BLaER1 (cell line): ENCODE measurements around the gene MAPK8IP2.
A peak's percentile ranks its signal among the peaks of the same experiment; 100 is the strongest.
"Not testable (repeated sequence)": the region's sequence is repeated elsewhere in the genome, so short reads cannot be mapped to it uniquely, and the experiment has no call there.

Source experiments
- H3K27ac ChIP-seq: shearing (Covaris generic); formaldehyde crosslinking; 2 replicates; pipeline ENCODE4 v1.8.1; 2022
- H3K27me3 ChIP-seq: shearing (Covaris generic); formaldehyde crosslinking; 2 replicates; pipeline ENCODE4 v1.8.1; 2022
- H3K36me3 ChIP-seq: shearing (Covaris generic); formaldehyde crosslinking; 2 replicates; pipeline ENCODE4 v1.8.1; 2022
- H3K4me1 ChIP-seq: shearing (Covaris generic); formaldehyde crosslinking; 2 replicates; pipeline ENCODE4 v1.8.1; 2022
- H3K4me2 ChIP-seq: shearing (Covaris generic); formaldehyde crosslinking; 2 replicates; pipeline ENCODE4 v1.8.1; 2022
- H3K4me3 ChIP-seq: shearing (Covaris generic); formaldehyde crosslinking; 2 replicates; pipeline ENCODE4 v1.8.1; 2022
- H3K9ac ChIP-seq: shearing (Covaris generic); formaldehyde crosslinking; 2 replicates; pipeline ENCODE4 v1.8.1; 2022
- H3K9me3 ChIP-seq: shearing (Covaris generic); formaldehyde crosslinking; 2 replicates; pipeline ENCODE4 v1.8.1; 2022
- H4K20me1 ChIP-seq: shearing (Covaris generic); formaldehyde crosslinking; 2 replicates; pipeline ENCODE4 v1.8.1; 2022
- Cebpa-rat ChIP-seq: shearing (Covaris generic); IDR thresholded peaks from 2 replicates; pipeline ENCODE4 v1.8.1; 2022

Gene MAPK8IP2

GRCh38 chr22:50606165-50606945 is 5.8 kb downstream of the MAPK8IP2 start:
- no peak for TF ChIP-seq Cebpa-rat
- H3K9me3 ChIP-seq: no peaks in the 10 kb centered on the region
- H3K27ac ChIP-seq: no peak overlapping the region
- peaks cover 9% of the 10 kb centered on the region; the same call in 1 of the 2 replicates for H3K4me1 ChIP-seq
- no peak overlapping the region for H3K4me3 ChIP-seq
- peaks cover 59% of the 10 kb centered on the region for H3K27me3 ChIP-seq
- H3K9ac ChIP-seq: no peak overlapping the region
- H3K4me2 ChIP-seq: peak overlapping the region; percentile 34; the same call in 1 of the 2 replicates
- no peaks in the 10 kb centered on the region for H3K36me3 ChIP-seq
- peaks cover 27% of the 10 kb centered on the region for H4K20me1 ChIP-seq

GRCh38 chr22:50606946-50607658 is 6.5 kb downstream of the MAPK8IP2 start:
- Histone ChIP-seq H3K27me3 (peaks cover 52% of the 10 kb centered on the region), H4K20me1 (peaks cover 21% of the 10 kb centered on the region), H3K36me3 (no peaks in the 10 kb centered on the region)

GRCh38 chr22:50607659-50608020 is 7.0 kb downstream of the MAPK8IP2 start:
- peaks cover 16% of the 10 kb centered on the region for H4K20me1 ChIP-seq

More at GRCh38 chr22:50606946-50607658, 6.5 kb downstream of the MAPK8IP2 start:
- H3K9ac ChIP-seq: no peak overlapping the region
- TF ChIP-seq Cebpa-rat: no peak
- no peaks in the 10 kb centered on the region for H3K9me3 ChIP-seq
- no peak overlapping the region for H3K4me2 ChIP-seq
- no peak overlapping the region for H3K4me3 ChIP-seq
- H3K4me1 ChIP-seq: peaks cover 9% of the 10 kb centered on the region; the same call in 1 of the 2 replicates
- no peak overlapping the region for H3K27ac ChIP-seq

DNA sequence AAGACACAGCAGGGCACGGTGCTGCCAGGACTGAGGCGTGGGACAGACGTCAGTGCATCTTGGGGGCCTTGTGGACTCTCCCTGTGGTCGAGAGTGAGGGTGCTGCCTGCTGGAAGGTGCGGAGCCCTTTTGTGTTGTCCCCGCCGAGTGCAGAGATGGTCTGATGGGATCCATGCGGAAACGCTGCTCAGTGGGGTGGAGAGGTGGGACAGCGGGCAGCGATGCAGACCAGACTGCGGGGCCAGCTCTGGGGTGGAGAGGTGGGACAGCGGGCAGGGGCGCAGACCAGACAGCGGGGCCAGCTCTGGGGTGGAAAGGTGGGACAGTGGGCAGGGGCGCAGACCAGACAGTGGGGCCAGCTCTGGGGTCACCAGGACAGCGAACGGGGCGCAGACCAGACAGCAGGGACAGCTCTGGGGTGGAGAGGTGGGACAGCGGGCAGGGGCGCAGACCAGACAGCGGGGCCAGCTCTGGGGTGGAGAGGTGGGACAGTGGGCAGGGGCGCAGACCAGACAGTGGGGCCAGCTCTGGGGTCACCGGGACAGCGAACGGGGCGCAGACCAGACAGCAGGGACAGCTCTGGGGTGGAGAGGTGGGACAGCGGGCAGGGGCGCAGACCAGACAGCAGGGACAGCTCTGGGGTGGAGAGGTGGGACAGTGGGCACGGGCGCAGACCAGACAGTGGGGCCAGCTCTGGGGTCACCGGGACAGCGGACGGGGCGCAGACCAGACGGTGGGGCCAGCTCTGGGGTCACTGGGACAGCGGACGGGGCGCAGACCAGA is 7.7 kb downstream of the MAPK8IP2 start:
- not testable (repeated sequence) for H3K4me3 ChIP-seq, H3K36me3 ChIP-seq, H3K9ac ChIP-seq, H3K4me2 ChIP-seq, H3K27ac ChIP-seq, H3K4me1 ChIP-seq, H3K9me3 ChIP-seq
- H4K20me1 ChIP-seq: peaks cover 11% of the 10 kb centered on the region; the same call in 1 of the 2 replicates
- H3K27me3 ChIP-seq: peaks cover 40% of the 10 kb centered on the region

More at GRCh38 chr22:50607659-50608020, 7.0 kb downstream of the MAPK8IP2 start:
- no peaks in the 10 kb centered on the region for H3K9me3 ChIP-seq
- H3K4me3 ChIP-seq: no peak overlapping the region
- TF ChIP-seq Cebpa-rat: no peak
- H3K36me3 ChIP-seq: no peaks in the 10 kb centered on the region
- H3K4me1 ChIP-seq: peaks cover 9% of the 10 kb centered on the region; the same call in 1 of the 2 replicates
- no peak overlapping the region for H3K4me2 ChIP-seq
- H3K9ac ChIP-seq: no peak overlapping the region
- H3K27ac ChIP-seq: no peak overlapping the region
- peaks cover 46% of the 10 kb centered on the region for H3K27me3 ChIP-seq

DNA sequence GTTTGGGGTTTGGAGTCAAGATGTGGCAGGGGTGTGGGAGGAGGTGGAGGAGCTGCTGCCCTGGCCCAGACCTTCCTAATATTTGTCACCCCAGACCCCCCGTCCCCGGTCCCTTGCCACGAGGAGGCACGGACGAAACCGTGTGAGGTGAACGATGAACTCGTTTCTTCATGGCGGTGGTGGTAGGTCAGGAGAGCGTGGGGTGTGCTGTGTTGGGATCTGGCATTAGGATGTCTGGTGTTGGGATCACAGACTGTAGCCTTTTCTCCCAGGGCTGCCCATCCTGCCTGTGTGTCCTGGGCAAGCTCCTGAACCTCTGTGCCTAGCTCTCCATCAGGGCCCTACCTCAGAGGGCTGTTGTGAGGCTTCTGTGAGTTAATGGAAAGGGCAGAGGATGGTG is 8.4 kb downstream of the MAPK8IP2 start:
- peaks cover 33% of the 10 kb centered on the region for H3K27me3 ChIP-seq
- H3K27ac ChIP-seq: no peak overlapping the region
- TF ChIP-seq Cebpa-rat: no peak

GRCh38 chr22:50609599-50609998 is 9.0 kb downstream of the MAPK8IP2 start:
- H3K9ac ChIP-seq: no peak overlapping the region
- peaks cover 10% of the 10 kb centered on the region; the same call in 1 of the 2 replicates for H4K20me1 ChIP-seq
- H3K27ac ChIP-seq: no peak overlapping the region
- H3K27me3 ChIP-seq: peaks cover 27% of the 10 kb centered on the region
- peaks cover 9% of the 10 kb centered on the region; the same call in 1 of the 2 replicates for H3K4me1 ChIP-seq
- H3K36me3 ChIP-seq: no peaks in the 10 kb centered on the region
- no peak overlapping the region for H3K4me2 ChIP-seq
- no peak overlapping the region for H3K4me3 ChIP-seq
- no peak for TF ChIP-seq Cebpa-rat
- H3K9me3 ChIP-seq: no peaks in the 10 kb centered on the region

More for the DNA sequence above, 8.4 kb downstream of the MAPK8IP2 start:
- H3K9ac ChIP-seq: no peak overlapping the region
- H3K4me1 ChIP-seq: peaks cover 9% of the 10 kb centered on the region; the same call in 1 of the 2 replicates
- no peak overlapping the region for H3K4me2 ChIP-seq
- no peaks in the 10 kb centered on the region for H3K9me3 ChIP-seq
- peaks cover 11% of the 10 kb centered on the region; the same call in 1 of the 2 replicates for H4K20me1 ChIP-seq
- no peaks in the 10 kb centered on the region for H3K36me3 ChIP-seq
- no peak overlapping the region for H3K4me3 ChIP-seq

DNA sequence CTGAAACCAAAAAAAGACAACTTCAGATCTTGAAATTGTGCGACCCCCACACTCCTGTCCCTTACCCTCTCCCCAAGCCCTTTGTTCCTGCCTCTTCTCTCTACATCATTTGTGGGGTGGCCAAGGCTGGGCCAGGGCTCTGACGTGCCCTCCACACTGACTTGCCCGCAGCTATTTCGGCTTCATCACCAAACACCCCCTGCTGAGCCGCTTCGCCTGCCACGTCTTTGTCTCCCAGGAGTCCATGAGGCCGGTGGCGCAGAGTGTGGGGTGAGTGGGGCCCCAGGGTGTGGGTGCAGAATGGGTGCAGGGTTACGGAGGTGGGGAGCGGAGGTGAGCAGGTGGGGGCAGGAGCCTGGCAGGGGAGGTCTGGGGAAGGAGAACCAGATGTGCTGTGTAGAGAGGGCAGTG is 9.5 kb downstream of the MAPK8IP2 start:
- Histone ChIP-seq H3K9ac (no peak overlapping the region), H3K4me3 (no peak overlapping the region), H3K36me3 (no peaks in the 10 kb centered on the region), H3K9me3 (no peaks in the 10 kb centered on the region), H3K4me2 (no peak overlapping the region), H4K20me1 (peaks cover 5% of the 10 kb centered on the region; the same call in 1 of the 2 replicates), H3K27me3 (peaks cover 22% of the 10 kb centered on the region), H3K27ac (no peak overlapping the region), H3K4me1 (peaks cover 9% of the 10 kb centered on the region; the same call in 1 of the 2 replicates)
- TF ChIP-seq Cebpa-rat: no peak

DNA sequence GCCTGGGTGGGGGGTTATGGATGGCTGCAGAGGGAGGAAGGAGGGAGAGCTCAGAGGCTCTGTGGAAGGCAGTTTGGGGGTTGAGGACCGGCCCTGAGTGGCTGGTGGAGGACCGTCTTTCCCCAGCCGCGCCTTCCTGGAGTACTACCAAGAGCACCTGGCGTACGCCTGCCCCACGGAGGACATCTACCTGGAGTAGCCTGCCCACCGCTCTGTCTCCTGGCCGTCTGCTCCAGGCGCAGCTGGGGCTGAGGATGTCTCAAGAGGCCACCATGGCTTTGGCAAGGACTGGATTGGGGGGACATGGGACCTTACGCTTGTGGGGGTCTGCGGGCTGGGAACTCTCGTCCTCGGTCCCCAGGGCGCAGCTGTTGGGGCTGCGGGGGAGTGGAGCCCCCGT is 10.0 kb downstream of the MAPK8IP2 start:
- Histone ChIP-seq H4K20me1 (no peaks in the 10 kb centered on the region; the same call in 1 of the 2 replicates), H3K36me3 (no peaks in the 10 kb centered on the region), H3K27me3 (peaks cover 17% of the 10 kb centered on the region; the same call in 1 of the 2 replicates), H3K4me2 (no peak overlapping the region), H3K4me3 (no peak overlapping the region), H3K4me1 (peaks cover 4% of the 10 kb centered on the region; the same call in 1 of the 2 replicates), H3K9me3 (no peaks in the 10 kb centered on the region), H3K9ac (no peak overlapping the region), H3K27ac (no peak overlapping the region)
- TF ChIP-seq Cebpa-rat: no peak

GRCh38 chr22:50611341-50612060 is 10.9 kb downstream of the MAPK8IP2 start:
- Histone ChIP-seq H3K4me1 (no peaks in the 10 kb centered on the region), H3K36me3 (no peaks in the 10 kb centered on the region), H3K27me3 (peaks cover 12% of the 10 kb centered on the region; the same call in 1 of the 2 replicates), H4K20me1 (no peaks in the 10 kb centered on the region; the same call in 1 of the 2 replicates), H3K9ac (no peak overlapping the region), H3K27ac (no peak overlapping the region), H3K4me2 (no peak overlapping the region), H3K9me3 (no peaks in the 10 kb centered on the region), H3K4me3 (no peak overlapping the region)
- no peak for TF ChIP-seq Cebpa-rat
